GM21423 (cell line): ENCODE data around the gene MYCBP2.
"Not testable (repeated sequence)": the region's sequence is repeated elsewhere in the genome, so short reads cannot be mapped to it uniquely, and the experiment has no call there.

ENCODE experiments used
- ATAC-seq: cut with Tn5 transposase; IDR thresholded peaks from one replicate; pipeline ENCODE4 v1.9.1; 2021; ENCODE audit warnings: mild to moderate bottlenecking, moderate library complexity; ENCODE audit not compliant: unreplicated experiment

The MYCBP2 gene, protein sequence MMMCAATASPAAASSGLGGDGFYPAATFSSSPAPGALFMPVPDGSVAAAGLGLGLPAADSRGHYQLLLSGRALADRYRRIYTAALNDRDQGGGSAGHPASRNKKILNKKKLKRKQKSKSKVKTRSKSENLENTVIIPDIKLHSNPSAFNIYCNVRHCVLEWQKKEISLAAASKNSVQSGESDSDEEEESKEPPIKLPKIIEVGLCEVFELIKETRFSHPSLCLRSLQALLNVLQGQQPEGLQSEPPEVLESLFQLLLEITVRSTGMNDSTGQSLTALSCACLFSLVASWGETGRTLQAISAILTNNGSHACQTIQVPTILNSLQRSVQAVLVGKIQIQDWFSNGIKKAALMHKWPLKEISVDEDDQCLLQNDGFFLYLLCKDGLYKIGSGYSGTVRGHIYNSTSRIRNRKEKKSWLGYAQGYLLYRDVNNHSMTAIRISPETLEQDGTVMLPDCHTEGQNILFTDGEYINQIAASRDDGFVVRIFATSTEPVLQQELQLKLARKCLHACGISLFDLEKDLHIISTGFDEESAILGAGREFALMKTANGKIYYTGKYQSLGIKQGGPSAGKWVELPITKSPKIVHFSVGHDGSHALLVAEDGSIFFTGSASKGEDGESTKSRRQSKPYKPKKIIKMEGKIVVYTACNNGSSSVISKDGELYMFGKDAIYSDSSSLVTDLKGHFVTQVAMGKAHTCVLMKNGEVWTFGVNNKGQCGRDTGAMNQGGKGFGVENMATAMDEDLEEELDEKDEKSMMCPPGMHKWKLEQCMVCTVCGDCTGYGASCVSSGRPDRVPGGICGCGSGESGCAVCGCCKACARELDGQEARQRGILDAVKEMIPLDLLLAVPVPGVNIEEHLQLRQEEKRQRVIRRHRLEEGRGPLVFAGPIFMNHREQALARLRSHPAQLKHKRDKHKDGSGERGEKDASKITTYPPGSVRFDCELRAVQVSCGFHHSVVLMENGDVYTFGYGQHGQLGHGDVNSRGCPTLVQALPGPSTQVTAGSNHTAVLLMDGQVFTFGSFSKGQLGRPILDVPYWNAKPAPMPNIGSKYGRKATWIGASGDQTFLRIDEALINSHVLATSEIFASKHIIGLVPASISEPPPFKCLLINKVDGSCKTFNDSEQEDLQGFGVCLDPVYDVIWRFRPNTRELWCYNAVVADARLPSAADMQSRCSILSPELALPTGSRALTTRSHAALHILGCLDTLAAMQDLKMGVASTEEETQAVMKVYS (N-terminal part only)

DNA sequence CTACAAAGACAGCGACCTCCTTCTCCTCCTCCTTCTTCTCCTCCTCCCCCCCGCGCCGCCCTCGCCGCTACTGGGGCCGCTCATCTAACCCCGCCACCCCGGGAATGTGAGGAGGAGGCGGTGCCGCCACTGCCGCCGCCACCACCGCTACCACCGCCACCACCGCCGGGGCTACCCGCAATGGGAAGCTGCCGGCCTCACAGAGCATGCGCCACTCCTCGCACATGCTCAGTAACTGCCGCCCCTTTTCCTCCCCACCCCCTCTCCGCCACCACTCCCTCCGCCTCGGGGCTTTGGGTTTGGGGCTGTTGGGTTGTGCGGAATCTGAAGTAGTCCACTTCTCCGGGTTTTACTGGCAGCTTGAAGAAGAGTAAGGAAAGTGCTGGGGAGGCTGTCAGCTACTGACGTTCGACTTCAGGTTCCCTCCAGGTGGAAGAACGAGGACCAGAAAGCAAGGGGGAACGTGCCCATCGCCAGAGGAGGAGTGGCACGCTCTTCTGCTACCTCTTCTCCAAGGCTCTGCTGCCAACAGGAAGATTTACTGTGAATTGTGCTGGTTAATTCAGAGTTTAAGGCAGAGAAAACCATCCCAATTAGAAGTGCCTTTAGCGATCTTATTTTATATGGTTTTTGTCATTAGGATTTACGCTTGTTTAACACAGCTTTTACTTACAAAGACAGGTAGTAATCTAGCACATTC is at the start of gene MYCBP2:
Gene MYCBP2, minus strand, starts transcription at position 190 of the 700 bp plus-strand sequence. CDS start 319 bp downstream, outside the sequence.
- peak; percentile 50 for ATAC-seq

GRCh38 chr13:77375560-77376108 is 48.7 kb upstream of the MYCBP2 start:
- ATAC-seq: no peak

DNA sequence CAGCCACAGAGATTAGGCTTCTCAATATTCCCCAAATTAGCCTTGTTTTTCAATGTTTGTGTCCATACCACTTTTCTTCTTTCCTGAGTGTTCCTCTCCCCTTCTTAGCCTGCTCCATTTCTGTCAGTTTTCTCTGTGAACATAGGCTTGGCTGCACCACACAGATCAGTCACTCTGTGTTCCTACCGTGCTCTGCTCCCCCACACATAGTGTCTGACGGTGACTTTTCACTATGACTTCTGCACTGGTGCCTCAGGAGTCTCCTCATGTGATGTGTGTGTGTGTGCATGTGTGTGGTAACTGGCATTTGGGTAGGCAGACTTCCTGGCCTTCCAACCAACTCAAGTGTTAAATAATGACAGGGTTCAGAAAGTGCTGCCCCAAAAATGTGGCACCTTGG is 47.9 kb upstream of the MYCBP2 start:
- ATAC-seq: peak; percentile 60

DNA sequence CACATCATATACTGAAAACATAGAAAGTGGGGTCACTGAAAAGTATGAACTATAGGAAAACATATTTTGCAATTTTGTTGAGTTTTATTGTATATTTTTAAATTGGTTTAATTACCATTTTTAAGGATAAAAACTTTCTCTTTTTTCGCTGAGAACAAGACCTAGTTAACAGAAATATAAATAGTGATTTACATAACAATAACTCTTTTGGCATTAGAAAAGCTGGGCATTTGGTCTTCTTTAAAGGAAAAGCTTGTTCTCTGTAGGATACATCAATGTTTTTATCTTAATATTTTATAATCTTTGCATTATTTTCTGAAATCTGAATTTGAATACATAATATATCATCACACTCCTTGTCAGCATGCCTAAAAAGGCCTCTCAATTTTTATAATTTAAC is 47.4 kb upstream of the MYCBP2 start:
- no peak for ATAC-seq

DNA sequence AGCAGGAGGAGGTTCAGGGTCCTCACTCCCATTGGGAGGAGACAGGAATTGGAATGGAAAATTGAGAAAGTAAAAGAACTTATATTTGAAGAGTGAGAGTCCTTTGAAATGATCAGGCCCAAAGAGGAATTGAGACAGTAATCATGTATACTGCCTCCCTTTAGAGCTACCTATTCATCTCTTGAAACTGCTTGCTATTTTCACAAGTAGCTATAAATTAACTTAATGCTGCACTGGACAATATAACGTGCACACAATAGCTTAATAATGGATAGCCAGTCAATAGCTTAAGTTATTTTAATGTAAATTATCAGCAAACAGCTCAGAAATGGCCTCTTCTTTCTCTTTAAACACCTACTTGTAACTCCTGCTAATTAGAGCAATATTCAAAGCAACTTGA is 46.6 kb upstream of the MYCBP2 start:
- ATAC-seq: no peak

DNA sequence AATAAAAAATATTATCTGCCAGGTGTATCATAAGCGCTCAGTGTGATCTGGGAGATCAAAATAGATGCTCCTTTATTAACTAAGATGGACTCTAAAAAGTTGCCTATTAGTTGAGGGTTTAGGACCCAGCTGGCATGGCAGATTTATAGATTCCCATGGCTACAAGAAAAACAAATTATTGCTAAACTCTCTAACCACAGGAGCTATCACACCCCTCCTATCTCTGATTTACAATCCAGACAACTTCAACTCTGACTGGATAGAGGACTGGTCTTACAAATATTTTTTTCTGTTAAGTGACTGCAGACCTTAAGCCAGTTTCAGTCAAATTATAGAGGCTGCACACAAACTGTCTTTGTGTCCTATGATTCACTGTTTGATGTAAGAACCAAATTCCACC is 45.4 kb upstream of the MYCBP2 start:
- no peak for ATAC-seq

GRCh38 chr13:77370888-77371287 is 44.0 kb upstream of the MYCBP2 start:
- no peak for ATAC-seq

GRCh38 chr13:77362166-77362565 is 35.3 kb upstream of the MYCBP2 start:
- no peak for ATAC-seq

DNA sequence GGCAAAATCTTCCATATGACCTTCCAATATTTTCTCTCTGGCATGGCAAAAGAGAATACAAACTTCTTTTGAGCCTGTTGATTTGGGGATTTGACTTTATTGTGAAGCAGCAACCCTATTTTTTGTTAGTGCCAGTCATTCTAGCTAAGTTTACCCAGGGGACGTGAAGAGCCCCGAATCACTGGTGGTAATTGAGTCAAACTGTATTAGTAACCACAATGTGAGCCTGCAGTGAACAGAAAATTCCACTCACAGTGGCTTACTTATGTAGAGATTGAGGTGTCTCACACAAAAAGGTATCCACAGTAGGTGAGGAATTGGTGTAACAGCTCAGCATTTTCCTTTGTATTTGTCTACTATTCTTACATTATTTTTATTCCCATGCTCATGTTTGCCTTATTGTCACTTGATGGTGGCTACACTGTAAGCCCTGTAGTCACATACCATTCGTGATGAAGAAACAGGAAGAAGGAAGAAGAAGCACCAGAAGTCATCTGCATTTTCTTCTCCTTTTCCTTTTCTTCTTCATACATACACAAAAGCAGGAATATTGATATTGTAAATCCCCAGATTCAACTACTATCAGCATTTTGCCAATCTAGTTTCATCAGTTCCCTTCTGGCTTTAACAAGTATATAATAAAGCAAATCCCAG is 33.3 kb upstream of the MYCBP2 start:
- no peak for ATAC-seq

DNA sequence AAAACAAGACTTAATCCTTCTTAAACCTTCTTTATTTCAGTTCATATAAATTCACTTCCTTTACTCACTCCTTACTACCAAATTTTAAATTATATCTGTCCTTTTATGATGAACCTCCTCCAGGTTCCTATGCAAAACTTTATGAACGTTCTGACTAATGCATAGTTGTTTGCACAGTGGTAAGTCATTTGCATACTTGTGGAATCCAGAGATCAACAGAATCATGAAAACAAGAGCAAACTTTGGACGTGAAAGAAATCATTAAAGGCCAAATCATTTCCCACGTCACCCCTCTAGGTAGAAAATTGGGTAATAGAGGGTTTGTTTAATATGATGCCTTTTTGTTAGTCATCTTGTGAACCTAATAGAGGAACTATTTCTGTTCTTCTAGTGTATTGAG is 32.3 kb upstream of the MYCBP2 start:
- no peak for ATAC-seq

DNA sequence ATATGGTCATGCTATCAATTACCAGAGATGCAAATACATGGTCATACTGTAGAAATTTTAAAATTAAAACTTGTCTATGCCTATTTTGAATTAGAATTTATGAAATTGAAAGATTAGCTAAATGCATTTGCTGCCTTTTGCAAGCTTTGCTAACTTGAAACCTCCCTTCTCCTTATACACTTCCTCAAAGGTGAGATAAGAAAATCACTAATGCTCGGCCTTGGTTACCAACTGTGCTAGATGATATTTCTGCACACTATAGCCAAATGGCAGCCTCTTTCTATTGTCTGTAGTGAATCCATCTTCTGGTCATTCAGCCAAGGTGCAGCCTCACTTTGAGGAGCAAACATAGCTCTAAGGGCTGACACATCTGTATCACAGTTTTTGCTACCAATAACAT is 31.1 kb upstream of the MYCBP2 start:
- no peak for ATAC-seq

- ATAC-seq: no peak
Measured at GRCh38 chr13:77356155-77356554, 29.3 kb upstream of the MYCBP2 start.

GRCh38 chr13:77353995-77354394 is 27.1 kb upstream of the MYCBP2 start:
- peak; percentile 54 for ATAC-seq

DNA sequence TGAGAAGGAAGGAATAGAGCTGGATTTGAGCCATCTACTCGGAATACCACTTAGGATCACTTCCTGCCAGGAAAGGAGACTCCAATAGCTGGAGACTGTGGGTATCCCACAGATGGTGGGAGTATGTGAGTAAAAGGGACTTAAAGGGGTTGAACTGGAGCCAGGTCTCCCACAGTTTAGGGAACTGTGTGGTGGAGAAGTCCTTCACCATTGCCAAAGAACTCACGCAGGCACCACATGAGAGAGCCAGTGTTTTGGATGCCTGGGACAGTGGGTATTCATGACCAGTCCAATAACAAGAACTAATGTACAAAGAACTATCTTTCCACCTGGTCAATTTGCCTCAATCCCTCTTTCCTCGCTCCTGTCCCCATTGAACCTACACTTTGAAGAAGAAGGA is 24.4 kb upstream of the MYCBP2 start:
- ATAC-seq: no peak

- ATAC-seq: no peak
Measured at GRCh38 chr13:77350811-77351210, 23.9 kb upstream of the MYCBP2 start.

- ATAC-seq: no peak
Measured at GRCh38 chr13:77349365-77349764, 22.5 kb upstream of the MYCBP2 start.

- ATAC-seq: not testable (repeated sequence)
Measured at GRCh38 chr13:77347351-77347750, 20.5 kb upstream of the MYCBP2 start.

DNA sequence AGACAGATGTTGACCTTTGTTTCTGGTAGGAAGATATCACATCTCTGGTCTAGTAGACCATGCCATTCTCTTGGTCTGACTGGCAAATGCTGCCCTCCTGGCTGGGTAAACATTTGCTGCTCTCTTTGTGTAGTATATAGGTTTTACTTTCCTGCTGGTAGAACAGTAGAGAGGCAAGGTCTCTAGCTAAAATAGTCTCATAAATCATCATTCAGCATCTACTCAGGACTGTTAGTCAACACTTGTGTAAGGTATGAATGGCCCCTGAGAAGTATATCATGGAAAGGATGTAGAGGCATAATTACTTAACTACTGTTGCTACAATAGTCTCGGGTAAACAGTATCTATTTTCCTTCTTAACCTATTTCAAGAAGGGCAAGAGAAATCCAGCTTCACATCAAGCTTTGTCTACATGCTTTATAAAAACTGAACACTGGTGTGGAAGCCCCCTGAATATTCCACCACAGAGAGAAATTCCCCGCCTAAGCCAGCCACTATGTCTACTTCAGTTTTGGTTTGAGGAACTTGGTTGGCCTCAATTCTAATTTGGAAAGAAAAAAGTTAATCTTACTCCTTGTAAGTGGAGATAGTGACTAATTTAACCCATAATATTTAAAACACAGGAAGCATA is 18.4 kb upstream of the MYCBP2 start:
- ATAC-seq: peak; percentile 61

DNA sequence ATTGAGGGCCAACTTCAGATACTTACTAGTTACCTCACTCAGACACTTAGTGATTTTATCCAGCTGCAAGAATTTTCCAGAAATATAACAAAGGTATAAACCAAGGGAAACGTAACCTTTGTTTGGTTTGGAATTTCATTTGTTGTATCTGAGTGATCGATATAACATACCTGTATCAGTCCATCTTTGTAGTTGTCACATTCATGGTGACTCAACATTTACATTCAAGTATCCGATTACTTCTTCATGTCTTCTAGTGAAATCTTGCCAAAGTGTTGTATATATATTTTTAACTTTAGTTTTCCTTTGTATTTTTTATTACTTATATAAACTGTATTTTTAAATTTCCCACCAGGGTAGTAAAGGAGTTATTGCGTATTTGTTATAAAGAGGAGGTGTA is 16.9 kb upstream of the MYCBP2 start:
- ATAC-seq: no peak
